GM23338 (cell line): Measurements from ENCODE around the gene LRIG1. TPM values are rescaled to one million over a fixed set of nuclear protein-coding genes. Genes with fewer than 3 reads are reported as not detected.

Experiments
- ATAC-seq: fragments of 200-7000 bp; cut with Tn5 transposase; 3 replicates; pipeline ENCODE4 v1.9.1; 2020
- DNase-seq: peaks from one replicate; pipeline ENCODE4 v3.0.0-alpha.2; 2015; ENCODE audit warnings: low spot score
- H2AFZ ChIP-seq: fragments of 200-600 bp; sonication (generic); 2 replicates; pipeline ENCODE4 v1.8.0; 2016; ENCODE audit warnings: antibody characterized with exemption, mild to moderate bottlenecking, moderate library complexity
- H3F3A ChIP-seq: fragments of 200-600 bp; sonication (generic); replicated peaks from 2 replicates; pipeline ENCODE4 v1.8.0; 2017; ENCODE audit warnings: antibody characterized with exemption, mixed run types, low read depth
- H3K27ac ChIP-seq: fragments of 200-600 bp; sonication (generic); 2 replicates; pipeline ENCODE4 v1.6.1; 2016; ENCODE audit warnings: low read depth
- H3K27me3 ChIP-seq: fragments of 200-600 bp; sonication (generic); 2 replicates; pipeline ENCODE4 v1.8.0; 2016; ENCODE audit warnings: mild to moderate bottlenecking, mixed run types, moderate library complexity; ENCODE audit not compliant: insufficient read depth
- H3K36me3 ChIP-seq: fragments of 200-600 bp; sonication (generic); 2 replicates; pipeline ENCODE4 v1.8.0; 2016; ENCODE audit warnings: mild to moderate bottlenecking; ENCODE audit not compliant: insufficient read depth
- H3K4me1 ChIP-seq: fragments of 200-600 bp; sonication (generic); 2 replicates; pipeline ENCODE4 v1.8.0; 2016; ENCODE audit warnings: mild to moderate bottlenecking, moderate library complexity; ENCODE audit not compliant: insufficient read depth
- H3K4me2 ChIP-seq: fragments of 200-600 bp; sonication (generic); 2 replicates; pipeline ENCODE4 v1.7.1; 2017; ENCODE audit warnings: mixed run types
- H3K4me3 ChIP-seq: fragments of 200-600 bp; sonication (generic); 2 replicates; pipeline ENCODE4 v1.6.1; 2016; ENCODE audit warnings: mixed run types
- H3K79me2 ChIP-seq: fragments of 200-600 bp; sonication (generic); replicated peaks from 2 replicates; pipeline ENCODE4 v1.8.0; 2017; ENCODE audit warnings: mild to moderate bottlenecking; ENCODE audit not compliant: insufficient read depth
- H3K9me2 ChIP-seq: fragments of 200-600 bp; sonication (generic); 2 replicates; pipeline ENCODE4 v1.8.0; 2017; ENCODE audit not compliant: insufficient read depth
- H4K20me1 ChIP-seq: fragments of 200-600 bp; sonication (generic); replicated peaks from 2 replicates; pipeline ENCODE4 v1.8.0; 2017; ENCODE audit warnings: mild to moderate bottlenecking; ENCODE audit not compliant: insufficient read depth
- H3K27ac Mint-ChIP-seq: 2 replicates; pipeline ENCODE4 v1.8.0; 2020; ENCODE audit warnings: inconsistent platforms, mild to moderate bottlenecking, moderate library complexity, mixed read lengths
- H3K27me3 Mint-ChIP-seq: 3 replicates; pipeline ENCODE4 v1.8.0; 2022; ENCODE audit warnings: low read depth, mild to moderate bottlenecking, moderate library complexity, mixed read lengths, inconsistent platforms; ENCODE audit not compliant: insufficient read depth, poor library complexity
- H3K36me3 Mint-ChIP-seq: 3 replicates; pipeline ENCODE4 v1.8.0; 2021; ENCODE audit warnings: low read depth, mild to moderate bottlenecking, inconsistent platforms, moderate library complexity, mixed read lengths
- H3K4me1 Mint-ChIP-seq: 3 replicates; pipeline ENCODE4 v1.8.0; 2020; ENCODE audit warnings: mild to moderate bottlenecking, inconsistent platforms, mixed read lengths
- H3K4me3 Mint-ChIP-seq: 3 replicates; pipeline ENCODE4 v1.8.0; 2021; ENCODE audit warnings: moderate library complexity, mild to moderate bottlenecking, inconsistent platforms, mixed read lengths
- H3K9me3 Mint-ChIP-seq: 3 replicates; pipeline ENCODE4 v1.8.0; 2020; ENCODE audit warnings: moderate library complexity, mild to moderate bottlenecking, inconsistent platforms, mixed read lengths
- ZNF462 ChIP-seq: fragments of 250-450 bp; sonication (Bioruptor Pico); IDR thresholded peaks from 2 replicates; pipeline ENCODE4 v1.5.0; 2020; ENCODE audit warnings: mild to moderate bottlenecking, moderate library complexity
- polyA plus RNA-seq: library from polyadenylated mRNA; unstranded; fragments of >200 nt; fragmentation: Nextera tagmentation; extraction: Ambion mirVana; gene quantifications from 2 replicates; pipeline ENCODE4 v1.2.1, GENCODE V29; 2016
- total RNA-seq: library from RNA; depleted of rRNA; stranded (reverse); fragments of >200 nt; shearing (Covaris generic); gene quantifications from 2 replicates; pipeline ENCODE4 v1.2.3, GENCODE V29; 2014
- TF ChIP-seq, protein P1 (sequence below): IDR thresholded peaks from 2 replicates; pipeline ENCODE4 v1.6.1; 2016; ENCODE audit warnings: antibody characterized with exemption
- TF ChIP-seq, protein P2 (sequence below): IDR thresholded peaks from one replicate; pipeline ENCODE4 v1.6.1; 2018; ENCODE audit warnings: antibody characterized with exemption; ENCODE audit not compliant: unreplicated experiment

Gene LRIG1
- total and polyA plus RNA-seq, 2 experiments from 2014 or later = 40.0 to 134 TPM

DNA sequence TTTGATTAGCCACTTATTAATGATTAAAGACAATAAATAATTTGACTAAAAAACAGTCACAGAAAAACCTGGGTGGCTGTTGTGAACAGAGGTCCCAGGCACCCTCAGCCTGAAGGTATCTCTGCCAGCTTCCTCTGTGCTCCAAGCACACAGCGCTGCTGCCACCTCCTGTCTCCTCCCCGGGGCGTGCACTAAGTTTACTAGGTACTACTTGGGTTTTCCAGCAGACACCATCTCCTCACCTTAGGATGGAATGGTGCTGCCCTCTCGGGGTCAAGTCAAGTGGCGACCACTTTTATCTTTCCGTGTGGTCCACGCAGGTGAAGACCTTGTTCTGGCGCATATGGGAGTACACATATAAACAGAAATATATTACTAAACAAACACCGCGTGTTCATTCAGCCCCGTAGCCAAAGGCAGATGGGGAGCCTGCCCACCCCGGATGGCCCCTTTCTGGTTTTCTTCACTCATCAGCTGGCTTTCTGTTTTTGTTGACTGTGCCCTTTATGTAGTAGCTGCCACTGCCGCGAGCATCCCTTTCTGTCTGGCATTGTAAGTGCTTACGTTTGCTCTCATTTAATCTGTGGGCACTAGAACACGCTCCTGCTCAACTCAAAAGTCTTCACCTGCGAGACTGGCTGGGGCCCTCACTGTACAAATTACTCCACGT, 128.0 kb downstream of the LRIG1 start (continued):
- TF ChIP-seq ZNF462 = peak; percentile 83; the same call in 1 of the 2 replicates

DNA sequence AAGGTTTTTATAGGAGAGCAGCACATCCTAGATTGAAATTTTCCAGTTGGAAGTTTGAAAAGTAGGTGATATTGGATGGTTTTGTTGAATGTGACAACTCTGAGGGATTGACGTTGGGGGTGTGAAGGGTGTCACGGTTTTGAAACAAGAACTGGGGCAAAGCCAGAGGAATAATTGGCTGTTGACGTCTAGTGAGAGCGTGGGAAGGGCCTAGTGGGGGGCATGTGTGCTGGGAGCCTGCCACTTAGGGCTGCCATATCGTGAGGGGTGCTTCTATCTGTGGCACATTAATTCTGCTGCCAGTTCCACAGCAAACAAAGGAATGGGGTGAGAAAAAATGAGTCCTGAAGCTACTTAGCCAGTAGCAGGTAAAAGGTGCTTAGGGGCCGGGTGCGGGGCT, 129.4 kb downstream of the LRIG1 start:
- H3K4me1 Mint-ChIP-seq = peaks cover 7% of the 10 kb centered on the region; the same call in 2 of the 3 replicates
- no peak overlapping the region for H3K4me3 ChIP-seq
- no peak overlapping the region for H2AFZ ChIP-seq
- no peaks in the 10 kb centered on the region for H3K36me3 ChIP-seq
- H3K27ac Mint-ChIP-seq = no peak overlapping the region
- no peak overlapping the region for H3K27ac ChIP-seq
- H3F3A ChIP-seq = no peaks in the 10 kb centered on the region
- H4K20me1 ChIP-seq = no peaks in the 10 kb centered on the region
- H3K79me2 ChIP-seq = no peaks in the 10 kb centered on the region
- H3K36me3 Mint-ChIP-seq = peaks cover 17% of the 10 kb centered on the region
- H3K4me1 ChIP-seq = peaks cover 3% of the 10 kb centered on the region; the same call in 1 of the 2 replicates
- no peaks in the 10 kb centered on the region for H3K27me3 ChIP-seq
- H3K9me2 ChIP-seq = no peaks in the 10 kb centered on the region
- DNase-seq = no peak
- H3K9me3 Mint-ChIP-seq = no peaks in the 10 kb centered on the region
- H3K4me3 Mint-ChIP-seq = no peak overlapping the region
- H3K4me2 ChIP-seq = no peak overlapping the region
- no peak for ATAC-seq
- H3K27me3 Mint-ChIP-seq = peaks cover 2% of the 10 kb centered on the region
- TF ChIP-seq, protein P1, sequence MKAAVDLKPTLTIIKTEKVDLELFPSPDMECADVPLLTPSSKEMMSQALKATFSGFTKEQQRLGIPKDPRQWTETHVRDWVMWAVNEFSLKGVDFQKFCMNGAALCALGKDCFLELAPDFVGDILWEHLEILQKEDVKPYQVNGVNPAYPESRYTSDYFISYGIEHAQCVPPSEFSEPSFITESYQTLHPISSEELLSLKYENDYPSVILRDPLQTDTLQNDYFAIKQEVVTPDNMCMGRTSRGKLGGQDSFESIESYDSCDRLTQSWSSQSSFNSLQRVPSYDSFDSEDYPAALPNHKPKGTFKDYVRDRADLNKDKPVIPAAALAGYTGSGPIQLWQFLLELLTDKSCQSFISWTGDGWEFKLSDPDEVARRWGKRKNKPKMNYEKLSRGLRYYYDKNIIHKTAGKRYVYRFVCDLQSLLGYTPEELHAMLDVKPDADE = no peak
- no peak for TF ChIP-seq ZNF462
- TF ChIP-seq, protein P2, sequence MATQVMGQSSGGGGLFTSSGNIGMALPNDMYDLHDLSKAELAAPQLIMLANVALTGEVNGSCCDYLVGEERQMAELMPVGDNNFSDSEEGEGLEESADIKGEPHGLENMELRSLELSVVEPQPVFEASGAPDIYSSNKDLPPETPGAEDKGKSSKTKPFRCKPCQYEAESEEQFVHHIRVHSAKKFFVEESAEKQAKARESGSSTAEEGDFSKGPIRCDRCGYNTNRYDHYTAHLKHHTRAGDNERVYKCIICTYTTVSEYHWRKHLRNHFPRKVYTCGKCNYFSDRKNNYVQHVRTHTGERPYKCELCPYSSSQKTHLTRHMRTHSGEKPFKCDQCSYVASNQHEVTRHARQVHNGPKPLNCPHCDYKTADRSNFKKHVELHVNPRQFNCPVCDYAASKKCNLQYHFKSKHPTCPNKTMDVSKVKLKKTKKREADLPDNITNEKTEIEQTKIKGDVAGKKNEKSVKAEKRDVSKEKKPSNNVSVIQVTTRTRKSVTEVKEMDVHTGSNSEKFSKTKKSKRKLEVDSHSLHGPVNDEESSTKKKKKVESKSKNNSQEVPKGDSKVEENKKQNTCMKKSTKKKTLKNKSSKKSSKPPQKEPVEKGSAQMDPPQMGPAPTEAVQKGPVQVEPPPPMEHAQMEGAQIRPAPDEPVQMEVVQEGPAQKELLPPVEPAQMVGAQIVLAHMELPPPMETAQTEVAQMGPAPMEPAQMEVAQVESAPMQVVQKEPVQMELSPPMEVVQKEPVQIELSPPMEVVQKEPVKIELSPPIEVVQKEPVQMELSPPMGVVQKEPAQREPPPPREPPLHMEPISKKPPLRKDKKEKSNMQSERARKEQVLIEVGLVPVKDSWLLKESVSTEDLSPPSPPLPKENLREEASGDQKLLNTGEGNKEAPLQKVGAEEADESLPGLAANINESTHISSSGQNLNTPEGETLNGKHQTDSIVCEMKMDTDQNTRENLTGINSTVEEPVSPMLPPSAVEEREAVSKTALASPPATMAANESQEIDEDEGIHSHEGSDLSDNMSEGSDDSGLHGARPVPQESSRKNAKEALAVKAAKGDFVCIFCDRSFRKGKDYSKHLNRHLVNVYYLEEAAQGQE = no peak
